Karpas-422 (cell line): Measurements from ENCODE around the gene DIAPH3. TPM values are rescaled to one million over a fixed set of nuclear protein-coding genes. Genes with fewer than 3 reads are reported as not detected.

ENCODE experiments used
- DNase-seq: peaks from one replicate; pipeline ENCODE4 v3.0.0-alpha.2; 2015
- H2AFZ ChIP-seq: fragments of 200-600 bp; sonication (generic); 2 replicates; pipeline ENCODE4 v1.6.1; 2014; ENCODE audit warnings: antibody characterized with exemption, low read length, mixed read lengths
- H3K27ac ChIP-seq: fragments of 200-600 bp; sonication (generic); 2 replicates; pipeline ENCODE4 v1.5.1; 2014; ENCODE audit warnings: mild to moderate bottlenecking, low read length, moderate library complexity
- H3K27me3 ChIP-seq: fragments of 200-600 bp; sonication (generic); 2 replicates; pipeline ENCODE4 v1.6.1; 2014; ENCODE audit warnings: low read length, mixed read lengths
- H3K36me3 ChIP-seq: fragments of 200-600 bp; sonication (generic); 2 replicates; pipeline ENCODE4 v1.6.1; 2014; ENCODE audit warnings: low read length, mixed read lengths; ENCODE audit not compliant: insufficient read depth
- H3K4me1 ChIP-seq: fragments of 200-600 bp; sonication (generic); 2 replicates; pipeline ENCODE4 v1.6.1; 2014; ENCODE audit warnings: mild to moderate bottlenecking, low read length, mixed read lengths
- H3K4me2 ChIP-seq: fragments of 200-600 bp; sonication (generic); 2 replicates; pipeline ENCODE4 v1.6.1; 2014; ENCODE audit warnings: low read length, low read depth, mild to moderate bottlenecking; ENCODE audit not compliant: poor library complexity, severe bottlenecking
- H3K4me3 ChIP-seq: fragments of 200-600 bp; sonication (generic); 2 replicates; pipeline ENCODE4 v1.5.1; 2014; ENCODE audit warnings: mild to moderate bottlenecking, antibody characterized with exemption, low read length, mixed read lengths
- H3K79me2 ChIP-seq: fragments of 200-600 bp; sonication (generic); 2 replicates; pipeline ENCODE4 v1.6.1; 2014; ENCODE audit warnings: mild to moderate bottlenecking, low read length, mixed read lengths
- H3K9ac ChIP-seq: fragments of 200-600 bp; sonication (generic); 2 replicates; pipeline ENCODE4 v1.6.0; 2014; ENCODE audit warnings: low read length
- H3K9me2 ChIP-seq: fragments of 200-600 bp; sonication (generic), shearing (Covaris generic); replicated peaks from 2 replicates; pipeline ENCODE4 v1.6.0; 2014; ENCODE audit warnings: mild to moderate bottlenecking, low read length, moderate library complexity; ENCODE audit not compliant: insufficient read depth
- H3K9me3 ChIP-seq: fragments of 300-700, 200-600 bp; sonication (generic); 2 replicates; pipeline ENCODE4 v1.6.1; 2014; ENCODE audit warnings: low read length, mixed read lengths
- H4K20me1 ChIP-seq: fragments of 200-600 bp; sonication (generic); 2 replicates; pipeline ENCODE4 v1.6.1; 2014; ENCODE audit warnings: mild to moderate bottlenecking, antibody characterized with exemption, low read length, low read depth; ENCODE audit not compliant: insufficient read depth
- total RNA-seq: library from RNA; depleted of rRNA; stranded (reverse); fragments of >200 nt; shearing (Covaris generic); gene quantifications from 2 replicates; pipeline ENCODE4 v1.2.3, GENCODE V29; 2014; ENCODE audit warnings: low replicate concordance

Gene DIAPH3
- total RNA-seq, 1 experiment from 2014 or later = 10.0 TPM

GRCh38 chr13:59686798-59687394 lies 476.8 kb downstream of the DIAPH3 start:
- Histone ChIP-seq H4K20me1 (no peaks in the 10 kb centered on the region), H3K4me2 (no peak overlapping the region), H3K4me3 (no peak overlapping the region), H3K9ac (no peak overlapping the region), H3K4me1 (no peaks in the 10 kb centered on the region), H3K79me2 (no peaks in the 10 kb centered on the region), H2AFZ (no peak overlapping the region), H3K27me3 (no peaks in the 10 kb centered on the region), H3K9me2 (no peaks in the 10 kb centered on the region), H3K9me3 (no peaks in the 10 kb centered on the region), H3K27ac (no peak overlapping the region), H3K36me3 (no peaks in the 10 kb centered on the region)
- no peak for DNase-seq

GRCh38 chr13:59684105-59684504 lies 479.6 kb downstream of the DIAPH3 start:
- DNase-seq = no peak
- Histone ChIP-seq H3K9ac (no peak overlapping the region), H3K4me1 (no peaks in the 10 kb centered on the region), H3K4me3 (no peak overlapping the region), H3K4me2 (no peak overlapping the region), H3K36me3 (no peaks in the 10 kb centered on the region), H3K27ac (no peak overlapping the region), H2AFZ (no peak overlapping the region), H3K79me2 (no peaks in the 10 kb centered on the region), H3K9me3 (no peaks in the 10 kb centered on the region), H3K27me3 (no peaks in the 10 kb centered on the region), H3K9me2 (no peaks in the 10 kb centered on the region), H4K20me1 (no peaks in the 10 kb centered on the region)

- H3K9me2 ChIP-seq = no peaks in the 10 kb centered on the region
- no peaks in the 10 kb centered on the region for H4K20me1 ChIP-seq
- no peaks in the 10 kb centered on the region for H3K4me1 ChIP-seq
- DNase-seq = no peak
- no peaks in the 10 kb centered on the region for H3K9me3 ChIP-seq
- H3K27me3 ChIP-seq = no peaks in the 10 kb centered on the region
- no peaks in the 10 kb centered on the region for H3K79me2 ChIP-seq
- H2AFZ ChIP-seq = no peak overlapping the region
- H3K36me3 ChIP-seq = no peaks in the 10 kb centered on the region
- no peak overlapping the region for H3K27ac ChIP-seq
- H3K9ac ChIP-seq = no peak overlapping the region
- H3K4me3 ChIP-seq = no peak overlapping the region
- no peak overlapping the region for H3K4me2 ChIP-seq
Observed at GRCh38 chr13:59681636-59682311, 482.0 kb downstream of the DIAPH3 start.

- no peaks in the 10 kb centered on the region for H3K9me2 ChIP-seq
- no peak overlapping the region for H2AFZ ChIP-seq
- H3K9me3 ChIP-seq = no peaks in the 10 kb centered on the region
- no peaks in the 10 kb centered on the region for H3K79me2 ChIP-seq
- no peak overlapping the region for H3K27ac ChIP-seq
- no peak overlapping the region for H3K9ac ChIP-seq
- H3K27me3 ChIP-seq = no peaks in the 10 kb centered on the region
- DNase-seq = peak; percentile 71
- H4K20me1 ChIP-seq = no peaks in the 10 kb centered on the region
- no peak overlapping the region for H3K4me2 ChIP-seq
- H3K4me1 ChIP-seq = no peaks in the 10 kb centered on the region
- no peaks in the 10 kb centered on the region for H3K36me3 ChIP-seq
- H3K4me3 ChIP-seq = no peak overlapping the region
Observed at GRCh38 chr13:59680429-59681024, 483.2 kb downstream of the DIAPH3 start.

DNA sequence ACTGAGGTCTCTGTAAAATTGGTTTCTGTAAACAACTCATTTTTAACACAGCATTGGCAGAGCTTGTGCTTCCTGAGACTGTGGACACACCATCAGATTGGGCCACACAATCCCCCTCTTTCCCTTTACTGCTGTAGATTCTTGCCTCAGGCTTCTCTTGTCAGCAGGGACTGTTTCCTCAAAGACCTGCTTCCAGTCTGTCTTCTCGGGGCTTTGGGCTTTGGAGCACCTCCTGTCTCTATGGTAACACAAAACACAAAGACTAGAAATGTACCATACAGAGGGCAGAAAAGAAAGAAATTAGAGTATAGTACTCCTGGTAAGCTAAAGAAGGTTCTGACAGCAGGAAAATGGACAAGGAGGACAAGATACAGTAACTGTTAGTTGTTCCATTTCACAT lies 484.5 kb downstream of the DIAPH3 start:
- Histone ChIP-seq H2AFZ (no peak overlapping the region), H3K4me3 (no peak overlapping the region), H3K36me3 (no peaks in the 10 kb centered on the region), H3K27ac (no peak overlapping the region), H3K4me1 (no peaks in the 10 kb centered on the region), H3K79me2 (no peaks in the 10 kb centered on the region), H3K9me3 (no peaks in the 10 kb centered on the region), H3K9me2 (no peaks in the 10 kb centered on the region), H3K9ac (no peak overlapping the region), H4K20me1 (no peaks in the 10 kb centered on the region), H3K27me3 (no peaks in the 10 kb centered on the region), H3K4me2 (no peak overlapping the region)
- no peak for DNase-seq

- Histone ChIP-seq H4K20me1 (no peaks in the 10 kb centered on the region), H3K9me2 (no peaks in the 10 kb centered on the region), H3K79me2 (no peaks in the 10 kb centered on the region), H3K27me3 (no peaks in the 10 kb centered on the region), H3K4me1 (no peaks in the 10 kb centered on the region), H3K27ac (no peak overlapping the region), H2AFZ (no peak overlapping the region), H3K36me3 (no peaks in the 10 kb centered on the region), H3K4me3 (no peak overlapping the region), H3K4me2 (no peak overlapping the region), H3K9me3 (no peaks in the 10 kb centered on the region), H3K9ac (no peak overlapping the region)
- DNase-seq = peak; percentile 81
Observed at GRCh38 chr13:59677966-59678814, 485.5 kb downstream of the DIAPH3 start.

GRCh38 chr13:59677430-59677829 lies 486.3 kb downstream of the DIAPH3 start:
- H3K4me3 ChIP-seq = no peak overlapping the region
- H3K9me2 ChIP-seq = no peaks in the 10 kb centered on the region
- H2AFZ ChIP-seq = no peak overlapping the region
- H3K36me3 ChIP-seq = no peaks in the 10 kb centered on the region
- H3K9ac ChIP-seq = no peak overlapping the region
- H3K4me2 ChIP-seq = no peak overlapping the region
- no peaks in the 10 kb centered on the region for H3K79me2 ChIP-seq
- H3K9me3 ChIP-seq = no peaks in the 10 kb centered on the region
- no peak for DNase-seq
- no peak overlapping the region for H3K27ac ChIP-seq
- H3K27me3 ChIP-seq = no peaks in the 10 kb centered on the region
- H3K4me1 ChIP-seq = no peaks in the 10 kb centered on the region
- no peaks in the 10 kb centered on the region for H4K20me1 ChIP-seq

DNA sequence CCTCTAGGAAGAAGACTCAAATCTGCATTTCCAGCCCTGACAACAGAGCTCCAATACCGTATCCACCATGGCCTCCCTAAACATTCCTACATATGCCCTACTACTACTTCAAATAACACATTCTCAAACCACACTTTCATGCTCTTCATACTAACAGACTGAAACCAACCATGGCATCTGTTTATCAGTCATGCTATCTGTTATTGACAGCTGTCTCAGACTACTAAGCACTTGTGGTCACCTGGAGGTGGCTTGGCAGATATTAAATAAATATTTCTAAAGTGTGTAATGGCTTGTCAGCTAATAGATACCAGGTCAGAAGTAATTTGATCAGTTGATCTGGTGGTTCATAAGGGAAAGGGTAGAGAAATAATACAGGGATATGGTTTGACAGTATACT lies 489.1 kb downstream of the DIAPH3 start:
- Histone ChIP-seq H3K79me2 (no peaks in the 10 kb centered on the region), H3K4me3 (no peak overlapping the region), H3K9me2 (no peaks in the 10 kb centered on the region), H2AFZ (no peak overlapping the region), H3K9me3 (no peaks in the 10 kb centered on the region), H3K27ac (no peak overlapping the region), H3K27me3 (no peaks in the 10 kb centered on the region), H3K4me2 (no peak overlapping the region), H3K36me3 (no peaks in the 10 kb centered on the region), H4K20me1 (no peaks in the 10 kb centered on the region), H3K4me1 (no peaks in the 10 kb centered on the region), H3K9ac (no peak overlapping the region)
- DNase-seq = no peak
